Activated CD4-positive, alpha-beta T cell treated with anti-CD3 and anti-CD28 coated beads, Interleukin-2, amount 50 U/mL, for 24 hours (primary cell): ENCODE results near the gene USP46.

Experiments
- DNase-seq, 2 donors: peaks; one replicate each; pipeline ENCODE4 v3.0.0-alpha.2; 2020; ENCODE audit warnings: low read depth in 1 of 2, low spot score in 1 of 2

USP46 gene

GRCh38 chr4:52575406-52575805 is 83.7 kb downstream of the USP46 start:
- no peak for DNase-seq

DNA sequence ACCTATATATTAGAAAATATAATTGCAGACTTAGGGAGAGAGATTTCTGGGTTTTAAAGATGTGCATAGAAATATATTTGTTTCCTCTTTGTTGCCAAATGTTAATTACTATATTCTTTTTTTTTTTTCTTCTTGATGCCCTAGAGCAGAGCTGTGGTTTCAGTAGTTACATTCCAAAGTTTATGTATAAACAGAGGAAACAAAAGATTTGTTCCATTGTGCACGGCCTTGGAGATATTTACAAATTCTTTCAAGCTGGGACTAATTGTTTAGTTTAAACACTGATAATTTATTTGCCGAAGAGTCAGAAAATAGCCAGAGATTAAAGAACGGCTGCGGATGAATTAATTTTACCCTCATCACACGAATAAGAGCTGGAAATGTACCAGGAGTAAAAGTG is 85.1 kb downstream of the USP46 start:
- DNase-seq: no peak

DNA sequence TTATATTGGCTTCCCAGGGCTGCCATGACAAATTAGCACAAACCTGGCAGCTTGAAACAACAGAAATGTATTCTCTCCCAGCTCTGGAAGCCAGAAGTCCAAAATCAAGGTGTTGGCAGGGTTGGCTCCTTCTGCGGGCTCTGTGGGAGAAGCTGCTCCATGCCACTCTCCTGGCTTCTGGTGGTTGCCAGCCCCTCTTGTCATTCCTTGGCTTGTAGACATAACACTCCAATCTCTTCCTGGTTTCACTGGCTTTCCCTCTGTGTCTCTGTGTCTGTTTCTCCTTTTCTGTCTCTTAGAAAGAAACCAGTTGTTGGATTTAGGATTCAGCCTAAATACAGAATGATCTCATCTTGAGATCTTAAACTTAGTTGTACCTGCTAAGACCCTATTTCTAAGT is 85.5 kb downstream of the USP46 start:
- no peak for DNase-seq

- no peak for DNase-seq
These were observed 86.1 kb downstream of the USP46 start for GRCh38 chr4:52572936-52573485.

GRCh38 chr4:52568351-52568750 is 90.8 kb downstream of the USP46 start:
- no peak for DNase-seq

GRCh38 chr4:52566136-52567031 is 92.7 kb downstream of the USP46 start:
- DNase-seq: no peak

DNA sequence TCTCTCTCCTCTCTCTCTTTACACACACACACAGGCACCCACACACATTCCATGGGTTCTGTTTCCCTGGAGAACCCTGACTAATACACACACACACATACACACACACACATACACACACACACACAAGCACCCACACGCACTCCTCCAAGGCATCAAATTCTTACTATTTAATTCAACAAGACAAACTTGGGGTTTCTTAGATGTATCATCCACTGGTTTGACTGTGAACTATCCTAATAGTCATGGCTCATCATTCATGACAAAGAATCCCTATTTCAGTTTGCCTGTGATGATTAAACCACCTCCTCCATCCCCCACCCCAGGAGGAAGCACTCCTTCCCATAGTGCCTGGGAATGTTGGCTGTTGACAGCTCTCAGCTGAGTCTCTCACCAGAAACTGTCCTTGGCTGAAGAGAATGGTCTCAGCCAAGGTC is 98.2 kb downstream of the USP46 start:
- DNase-seq: no peak

DNA sequence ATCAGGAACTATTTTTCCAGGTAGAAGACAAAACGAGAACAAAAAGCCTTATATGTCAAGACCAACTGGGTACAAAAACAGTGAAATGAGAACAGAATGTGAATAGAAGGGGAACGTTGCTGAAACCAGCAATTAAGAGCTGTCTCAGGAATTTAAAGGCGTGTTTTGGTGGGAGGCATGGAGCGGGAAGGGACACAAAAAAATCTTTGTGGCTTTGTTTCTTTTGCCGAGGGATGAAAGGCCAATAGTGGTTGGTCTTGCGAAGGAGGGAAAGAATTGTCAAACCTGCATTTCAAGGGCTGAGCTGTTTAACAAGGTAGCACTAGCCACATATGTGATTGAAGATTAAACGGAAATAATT is 103.8 kb downstream of the USP46 start:
- no peak for DNase-seq

DNA sequence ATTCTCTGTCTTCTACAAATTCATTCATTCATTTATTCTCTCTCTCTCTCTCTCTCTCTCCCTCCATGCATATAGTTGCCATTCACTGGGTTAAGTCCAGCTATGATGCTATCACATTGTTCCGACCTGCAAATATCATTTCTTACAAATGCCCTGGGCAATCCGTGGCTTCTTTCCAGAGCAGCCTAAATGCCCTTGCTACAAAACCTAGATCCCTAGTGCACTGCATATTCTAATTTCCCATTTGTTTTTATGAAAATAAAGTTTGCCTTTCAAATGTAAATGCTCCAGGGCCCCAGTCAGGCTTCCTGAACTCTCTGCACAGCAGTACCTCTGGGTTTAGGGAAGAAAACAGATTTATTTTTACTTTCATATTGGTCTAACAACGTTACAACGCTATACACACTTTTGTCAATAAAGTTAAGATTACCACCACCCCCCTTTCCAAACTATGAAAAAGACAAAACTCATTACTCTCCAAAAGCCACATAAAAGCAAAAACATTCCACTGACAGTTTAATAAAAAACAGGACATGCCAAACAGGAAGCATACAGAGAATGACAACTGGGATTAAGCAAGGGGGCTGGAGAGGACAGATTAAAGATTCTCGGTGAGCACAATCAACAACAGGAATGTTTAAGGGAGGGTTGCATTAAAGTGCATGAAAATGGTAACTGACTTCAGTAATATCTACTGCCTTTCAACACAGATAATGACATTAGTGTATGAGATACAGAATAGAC is 104.3 kb downstream of the USP46 start:
- DNase-seq: no peak

- no peak for DNase-seq
These were observed 106.3 kb downstream of the USP46 start for GRCh38 chr4:52552778-52553177.

DNA sequence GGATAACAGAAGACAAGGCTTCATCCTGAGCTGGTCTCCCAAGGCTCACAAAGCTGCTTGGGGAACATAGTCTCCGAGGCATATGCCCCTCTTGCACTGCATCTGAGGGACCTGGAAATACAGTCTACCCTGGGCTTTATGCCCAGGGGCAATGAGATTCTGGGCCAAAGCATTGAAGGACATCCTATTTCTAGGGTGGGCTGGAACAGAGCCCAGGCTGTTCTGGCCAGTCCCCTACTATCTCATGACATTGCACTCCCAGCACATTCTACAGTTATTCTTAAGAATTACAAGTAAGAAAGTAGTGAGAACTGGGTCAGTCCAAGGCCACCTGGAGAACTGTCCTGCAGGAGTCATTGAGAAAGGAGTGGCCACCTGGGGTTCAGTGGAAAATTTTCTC is 107.6 kb downstream of the USP46 start:
- DNase-seq: no peak

DNA sequence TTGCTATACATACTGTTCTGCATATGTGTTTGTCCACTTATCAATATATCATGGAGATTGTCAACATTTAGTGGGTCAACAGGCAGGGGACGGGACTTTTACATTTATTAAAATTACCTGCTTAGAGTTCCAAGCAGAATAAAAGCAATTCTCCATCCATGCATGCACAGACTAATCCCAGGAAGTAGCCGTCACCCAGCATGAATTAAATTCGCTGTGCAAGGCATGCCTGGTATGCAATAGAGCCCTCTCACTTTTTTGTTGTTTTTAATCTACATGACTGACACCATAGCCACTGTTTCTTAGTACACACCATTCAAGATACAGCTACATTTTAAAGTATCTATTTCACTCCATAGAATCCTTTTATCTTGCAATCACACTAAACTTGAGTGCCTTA is 108.9 kb downstream of the USP46 start:
- no peak for DNase-seq

GRCh38 chr4:52548818-52549570 is 110.1 kb downstream of the USP46 start:
- no peak for DNase-seq

DNA sequence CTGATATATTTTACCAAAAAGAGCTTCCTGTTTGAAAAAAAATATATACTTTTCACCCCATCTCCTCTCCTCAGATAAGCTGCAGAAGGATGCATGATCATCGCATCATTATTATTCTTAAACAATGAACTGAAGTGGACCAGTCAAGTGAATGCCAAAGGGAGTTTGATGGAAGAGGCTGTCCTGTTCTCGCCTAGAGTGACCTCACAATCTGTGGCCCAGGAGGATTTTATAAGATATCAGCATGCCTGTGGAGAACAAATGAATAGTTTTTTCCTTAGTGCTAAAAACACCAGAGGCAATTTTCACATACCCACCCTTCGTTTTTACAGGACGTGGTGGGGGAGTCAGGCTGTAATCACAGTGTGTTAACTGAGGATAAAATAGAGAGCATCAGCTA is 112.7 kb downstream of the USP46 start:
- DNase-seq: no peak

DNA sequence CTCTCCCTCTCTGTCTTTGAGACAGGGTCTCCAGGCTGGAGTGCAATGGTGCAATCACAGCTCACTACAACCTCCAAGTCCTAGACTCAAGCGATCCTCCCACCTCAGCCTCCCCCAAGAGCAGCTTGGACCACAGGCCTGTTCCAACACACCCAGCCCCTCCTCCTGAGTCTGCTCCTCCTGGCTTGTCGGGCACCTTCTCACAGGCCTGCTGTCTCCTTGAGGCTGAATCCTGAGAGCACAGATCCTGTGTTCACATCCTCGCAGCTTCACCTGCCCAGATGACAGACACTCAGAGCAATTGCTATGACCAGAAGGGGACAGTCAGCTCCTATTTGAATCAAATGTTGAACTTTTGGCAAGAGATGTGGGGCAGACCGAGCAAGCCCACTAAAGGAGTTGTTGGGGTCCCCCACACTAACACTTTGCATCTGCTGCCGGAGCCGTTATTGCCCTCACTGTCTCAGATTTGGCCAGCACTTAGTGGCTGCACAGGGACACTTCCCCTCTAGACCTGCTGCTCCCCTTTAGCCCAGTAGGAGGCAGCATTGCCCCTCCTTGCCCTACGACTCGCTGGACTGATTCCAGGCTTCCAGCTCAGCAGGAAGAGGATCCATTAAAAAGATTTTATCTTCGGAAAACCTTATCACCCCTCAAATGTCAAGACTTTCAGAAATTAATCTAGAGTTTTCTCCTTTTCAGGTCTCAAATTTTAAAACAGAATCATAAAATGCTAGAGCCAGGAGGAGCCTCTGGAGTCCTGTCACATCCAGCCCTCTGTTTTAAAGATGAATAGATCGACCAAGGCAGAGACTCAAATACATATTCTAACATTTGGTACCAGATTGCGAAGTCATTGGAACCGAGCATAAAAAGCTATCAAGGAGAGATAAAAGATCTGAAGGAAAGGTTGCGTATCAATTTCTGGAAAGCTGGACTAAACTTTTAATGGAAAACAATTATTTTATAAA is 113.7 kb downstream of the USP46 start:
- DNase-seq: peak; percentile 26 to 30
